SK-N-SH (cell line): ENCODE data around the gene NLRP1. TPM values are rescaled to one million over a fixed set of nuclear protein-coding genes. Genes with fewer than 3 reads are reported as not detected.

Experiments used
- CTCF ChIA-PET: fragments of 300-600, 350-600 bp; formaldehyde crosslinking; extraction: SDS; loops from one replicate; lab custom pipeline; 2021; lab: Yijun Ruan, JAX
- POLR2A ChIA-PET: fragments of 350-600 bp; sonication (Branson Sonifier 250); formaldehyde crosslinking; extraction: SDS; loops from one replicate; lab custom pipeline; 2020; ENCODE audit warnings: antibody characterized with exemption, inconsistent platforms; lab: Yijun Ruan, JAX
- DNase-seq: peaks from one replicate; pipeline ENCODE4 v3.0.0; 2012
- H2AFZ ChIP-seq: fragments of 200-600 bp; sonication (generic); 2 replicates; pipeline ENCODE4 v1.8.1; 2016; ENCODE audit warnings: antibody characterized with exemption, mild to moderate bottlenecking, low read depth
- H3F3A ChIP-seq: fragments of 200-600 bp; sonication (generic); replicated peaks from 2 replicates; pipeline ENCODE3; 2016; ENCODE audit warnings: antibody characterized with exemption, mild to moderate bottlenecking; ENCODE audit not compliant: insufficient read depth
- H3K27ac ChIP-seq, 2 experiments: fragments of 200-500 bp in 1 of 2; fragments of 200-600 bp in 1 of 2; sonication (Bioruptor generic) in 1 of 2; sonication (generic), shearing (Covaris generic) in 1 of 2; 2 replicates each; pipeline versions ENCODE4 v1.5.1 to v1.6.1; 2014 to 2016; ENCODE audit warnings: low read depth in 2 of 2, inconsistent platforms in 1 of 2, low read length in 1 of 2, mild to moderate bottlenecking in 1 of 2, mixed read lengths in 1 of 2
- H3K27me3 ChIP-seq: fragments of 200-600 bp; sonication (generic), shearing (Covaris generic); 2 replicates; pipeline ENCODE4 v1.6.1; 2016; ENCODE audit warnings: mixed run types; ENCODE audit not compliant: insufficient read depth
- H3K36me3 ChIP-seq, 2 experiments: fragments of 200-500 bp in 1 of 2; fragments of 200-600 bp in 1 of 2; sonication (Bioruptor generic) in 1 of 2; sonication (generic) in 1 of 2; replicated peaks in 1 of 2; 2 replicates each; pipeline versions ENCODE3 to v1.5.1; 2014 to 2016; ENCODE audit warnings: low read length in 1 of 2, mild to moderate bottlenecking in 1 of 2; ENCODE audit not compliant: insufficient read depth in 2 of 2, control insufficient read depth in 1 of 2
- H3K4me1 ChIP-seq, 2 experiments: fragments of 200-500 bp in 1 of 2; fragments of 200-600 bp in 1 of 2; sonication (Bioruptor generic) in 1 of 2; sonication (generic), shearing (Covaris generic) in 1 of 2; 2 replicates each; pipeline versions ENCODE4 v1.5.1 to v1.6.1; 2014 to 2016; ENCODE audit warnings: low read depth in 1 of 2, low read length in 1 of 2, mixed run types in 1 of 2; ENCODE audit not compliant: insufficient read depth in 2 of 2, control insufficient read depth in 1 of 2
- H3K4me2 ChIP-seq: fragments of 200-600 bp; sonication (generic), shearing (Covaris generic); 2 replicates; pipeline ENCODE4 v1.6.1; 2017; ENCODE audit warnings: mixed run types
- H3K4me3 ChIP-seq, 2 experiments: fragments of 200-500 bp in 1 of 2; fragments of 200-600 bp in 1 of 2; sonication (Bioruptor generic) in 1 of 2; sonication (generic), shearing (Covaris generic) in 1 of 2; 2 replicates each; pipeline versions ENCODE4 v1.5.1 to v1.8.1; 2014 to 2016; ENCODE audit warnings: low read depth in 2 of 2, inconsistent platforms in 1 of 2, low read length in 1 of 2, mild to moderate bottlenecking in 1 of 2, mixed read lengths in 1 of 2, moderate library complexity in 1 of 2
- H3K79me2 ChIP-seq: fragments of 200-600 bp; sonication (generic); 2 replicates; pipeline ENCODE4 v1.8.1; 2017; ENCODE audit warnings: mild to moderate bottlenecking; ENCODE audit not compliant: insufficient read depth
- H3K9ac ChIP-seq: fragments of 200-600 bp; sonication (generic); 2 replicates; pipeline ENCODE4 v1.6.1; 2017; ENCODE audit warnings: mixed run types
- H3K9me2 ChIP-seq: fragments of 200-600 bp; sonication (generic); 2 replicates; pipeline ENCODE4 v1.6.1; 2017; ENCODE audit warnings: mixed run types
- H3K9me3 ChIP-seq: fragments of 200-600 bp; sonication (generic); 2 replicates; pipeline ENCODE4 v1.6.1; 2017; ENCODE audit warnings: mixed run types, mild to moderate bottlenecking, moderate library complexity
- H4K20me1 ChIP-seq: fragments of 200-600 bp; sonication (generic); 2 replicates; pipeline ENCODE4 v1.6.1; 2017; ENCODE audit warnings: mild to moderate bottlenecking, mixed run types; ENCODE audit not compliant: insufficient read depth
- CHD2 ChIP-seq: fragments of 150-350 bp; IDR thresholded peaks from 2 replicates; pipeline ENCODE4 v1.6.1; 2018; ENCODE audit warnings: low read length; ENCODE audit not compliant: partially characterized antibody
- CTCF ChIP-seq: fragments of 200-600 bp; sonication (generic); IDR thresholded peaks from 2 replicates; pipeline ENCODE4 v1.6.1; 2017; ENCODE audit warnings: antibody characterized with exemption, mild to moderate bottlenecking, moderate library complexity
- EP300 ChIP-seq, 2 experiments: IDR thresholded peaks; 2 replicates each; pipeline versions ENCODE4 v1.4.0 to v1.6.1; 2012; ENCODE audit warnings: borderline replicate concordance in 1 of 2, low read depth in 1 of 2, low read length in 1 of 2
- EZH2phosphoT487 ChIP-seq: fragments of 200-600 bp; sonication (generic); IDR thresholded peaks from 2 replicates; pipeline ENCODE4 v1.6.1; 2017; ENCODE audit warnings: low read depth, mixed run types, mild to moderate bottlenecking, antibody characterized with exemption, moderate library complexity, borderline replicate concordance
- FOXJ3 ChIP-seq: sonication (generic); formaldehyde crosslinking; IDR thresholded peaks from 2 replicates; pipeline ENCODE4 v1.5.1; 2020; ENCODE audit warnings: mild to moderate bottlenecking, missing genetic modification reagents
- IRF3 ChIP-seq: fragments of 150-350 bp; IDR thresholded peaks from 2 replicates; pipeline ENCODE4 v1.6.1; 2016; ENCODE audit warnings: mild to moderate bottlenecking, low read depth, low read length
- REST ChIP-seq: IDR thresholded peaks from 2 replicates; pipeline ENCODE4 v1.6.1; 2012; ENCODE audit warnings: mild to moderate bottlenecking, low read depth, low read length, moderate library complexity
- RXRA ChIP-seq: IDR thresholded peaks from 2 replicates; pipeline ENCODE4 v1.4.0; 2012; ENCODE audit warnings: low read depth, mild to moderate bottlenecking, borderline replicate concordance
- TEAD4 ChIP-seq: IDR thresholded peaks from 2 replicates; pipeline ENCODE4 v1.4.0; 2012; ENCODE audit warnings: mild to moderate bottlenecking, borderline replicate concordance; ENCODE audit not compliant: insufficient read depth
- ZBTB33 ChIP-seq: IDR thresholded peaks from 2 replicates; pipeline ENCODE4 v1.4.0; 2012; ENCODE audit warnings: low read depth, borderline replicate concordance
- WGBS: methylation state at CpG from one replicate; pipeline ENCODE4 v1.1.6; 2017; ENCODE audit warnings: low lambda C conversion rate; 5-methylcytosine and 5-hydroxymethylcytosine counted together
- polyA plus RNA-seq, 3 experiments: library from polyadenylated mRNA; depleted of rRNA; stranded (reverse); fragments of >200 nt; gene quantifications; 2 replicates each; pipeline ENCODE4 v1.2.3, GENCODE V29; 2012

The NLRP1 gene
- polyA plus RNA-seq, 1 of the 3 experiments (the other 2 are of a cell fraction) = 51.4 TPM

GRCh38 chr17:5621026-5621425 is 36.7 kb upstream of the NLRP1 start (continued):
- no peak for TF ChIP-seq REST
- TF ChIP-seq, all 33 proteins: peak for 0

- no peaks in the 10 kb centered on the region for H3K9me2 ChIP-seq
- no peak overlapping the region for H2AFZ ChIP-seq
- TF ChIP-seq RXRA = no peak
- TF ChIP-seq, all 33 proteins: peak for 0
- Histone ChIP-seq H3K9me3 (no peaks in the 10 kb centered on the region), H3F3A (no peaks in the 10 kb centered on the region), H3K27me3 (peaks cover 10% of the 10 kb centered on the region), H4K20me1 (no peaks in the 10 kb centered on the region), H3K4me3 (no peak overlapping the region), H3K79me2 (no peaks in the 10 kb centered on the region), H3K9ac (no peak overlapping the region), H3K36me3 (no peaks in the 10 kb centered on the region), H3K27ac (no peak overlapping the region), H3K4me1 (no peaks in the 10 kb centered on the region), H3K4me2 (no peak overlapping the region)
- DNase-seq = no peak
- CTCF ChIA-PET = no interaction called here
- POLR2A ChIA-PET = no interaction called here
- WGBS = 45% methylated on average over 19 of the region's 20 CpGs
These were observed 34.9 kb upstream of the NLRP1 start for GRCh38 chr17:5619088-5619740.

- DNase-seq = no peak
- CTCF ChIA-PET = no interaction called here
- TF ChIP-seq EP300 (IDR thresholded peaks at IDR 0.05; ENCODE audit: borderline replicate concordance in 1 of 2, low read depth in 1 of 2, low read length in 1 of 2) = no peak
- TF ChIP-seq REST = no peak
- no peak for TF ChIP-seq IRF3
- no peak for TF ChIP-seq CTCF
- TF ChIP-seq CHD2 = no peak
- no peak for TF ChIP-seq ZBTB33
- no peak for TF ChIP-seq TEAD4
- no peak for TF ChIP-seq EZH2phosphoT487
- no peak for TF ChIP-seq FOXJ3 (CRISPR knock-in tag)
These were observed 34.2 kb upstream of the NLRP1 start for GRCh38 chr17:5618476-5618875.

More at GRCh38 chr17:5618476-5618875, 34.2 kb upstream of the NLRP1 start:
- no peaks in the 10 kb centered on the region for H3K9me3 ChIP-seq
- H3K79me2 ChIP-seq = no peaks in the 10 kb centered on the region
- H3K27me3 ChIP-seq = peaks cover 15% of the 10 kb centered on the region
- H3K4me1 ChIP-seq = no peaks in the 10 kb centered on the region
- no peaks in the 10 kb centered on the region for H4K20me1 ChIP-seq
- H3K27ac ChIP-seq = no peak overlapping the region
- 3% methylated on average over 2 of the region's 2 CpGs for whole genome bisulfite sequencing
- no peak overlapping the region for H3K9ac ChIP-seq
- no peak overlapping the region for H3K4me2 ChIP-seq
- POLR2A ChIA-PET = no interaction called here
- no peak overlapping the region for H2AFZ ChIP-seq
- H3K36me3 ChIP-seq = no peaks in the 10 kb centered on the region
- no peaks in the 10 kb centered on the region for H3F3A ChIP-seq
- no peak overlapping the region for H3K4me3 ChIP-seq
- no peaks in the 10 kb centered on the region for H3K9me2 ChIP-seq
